ENCODE measurements around the gene VDAC1.
A peak's percentile ranks its signal among the peaks of the same experiment; 100 is the strongest.

The VDAC1 gene

DNA sequence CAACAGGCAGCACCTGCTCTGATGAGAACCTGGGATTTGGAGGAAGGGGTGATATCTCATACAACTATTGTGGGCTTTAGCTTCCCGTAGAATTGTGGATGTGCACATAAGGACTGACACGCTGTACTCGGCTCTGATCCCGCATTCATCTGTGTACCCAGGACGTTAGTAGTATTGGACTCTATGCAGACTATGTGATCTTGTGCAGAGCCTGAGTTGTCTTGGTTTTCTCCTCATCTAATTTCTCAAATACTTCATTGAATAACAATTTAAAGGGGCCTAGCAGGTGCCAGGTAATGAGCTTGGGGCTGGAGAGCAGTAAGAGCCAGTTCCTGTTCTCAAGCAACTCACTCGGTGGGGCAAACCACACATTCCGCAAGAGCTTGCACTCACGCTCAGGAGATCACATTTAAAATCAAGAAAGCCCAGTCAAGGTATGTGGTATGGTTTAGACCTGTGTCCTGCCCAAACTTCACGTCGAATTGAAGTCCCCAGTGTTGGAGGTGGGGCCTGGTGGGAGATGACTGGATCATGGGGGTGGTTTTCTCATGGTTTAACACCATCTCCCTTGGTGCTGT is 51.1 kb downstream of the VDAC1 start:
- Histone ChIP-seq H3K4me1 (ENCODE audit: control insufficient read depth, insufficient read depth, low read length) (no peaks in the 10 kb centered on the region; the same call in 1 of the 2 replicates), H3K27ac (ENCODE audit: low read length) (no peak overlapping the region), H3K4me3 (ENCODE audit: low read length) (no peak overlapping the region), H3K27me3 (ENCODE audit: control insufficient read depth, insufficient read depth, low read length) (no peaks in the 10 kb centered on the region), H3K9me3 (ENCODE audit: control insufficient read depth, insufficient read depth, low read length) (no peaks in the 10 kb centered on the region), H3K36me3 (ENCODE audit: control insufficient read depth, insufficient read depth, low read length) (no peaks in the 10 kb centered on the region)
- no CpG with 5 or more reads among the region's 10 CpGs for WGBS (ENCODE audit: insufficient coverage, insufficient read length)
- no peak for DNase-seq (ENCODE audit: low read depth, low spot score)

DNA sequence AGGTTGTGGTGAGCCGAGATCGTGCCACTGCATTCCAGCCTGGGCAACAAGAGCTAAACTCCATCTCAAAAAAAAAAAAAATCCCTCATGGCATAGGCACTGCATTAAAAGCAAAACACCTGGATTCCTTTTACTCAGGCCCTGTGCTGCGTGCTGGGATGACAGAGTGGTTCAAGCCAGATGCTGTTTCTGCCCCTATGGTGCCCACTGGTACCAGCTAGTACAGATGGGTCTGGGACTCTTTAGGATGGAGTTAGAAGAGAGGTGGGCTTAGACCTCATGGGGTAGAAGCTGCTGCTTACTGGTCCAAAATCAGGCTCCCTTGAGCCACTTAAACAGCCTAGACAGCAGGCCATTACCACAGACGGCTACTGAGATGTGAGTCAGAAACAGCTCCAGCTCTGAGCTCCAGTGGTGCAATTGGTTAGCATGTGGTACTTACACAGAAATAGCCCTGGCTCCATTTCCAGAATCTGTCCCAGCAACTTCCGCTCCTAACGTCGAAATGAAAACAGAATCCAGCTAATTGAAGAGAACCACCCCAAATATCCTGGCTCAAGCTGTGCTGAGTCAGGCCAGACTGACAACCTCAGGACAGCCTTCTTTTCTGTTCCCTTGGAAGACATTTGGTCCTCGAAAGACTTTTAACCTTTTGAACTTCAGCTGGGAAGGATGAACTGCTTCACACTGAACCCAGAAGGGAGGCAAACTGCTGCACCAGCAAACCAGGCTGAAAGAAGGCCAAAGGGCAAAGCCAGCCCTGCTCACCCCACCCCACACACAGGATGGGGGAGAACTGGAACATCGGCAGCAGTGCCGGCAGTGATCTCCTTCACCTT is 51.8 kb downstream of the VDAC1 start:
- Histone ChIP-seq H3K4me1 (ENCODE audit: control insufficient read depth, insufficient read depth, low read length) (no peaks in the 10 kb centered on the region; the same call in 1 of the 2 replicates), H3K4me3 (ENCODE audit: low read length) (no peak overlapping the region), H3K36me3 (ENCODE audit: control insufficient read depth, insufficient read depth, low read length) (no peaks in the 10 kb centered on the region), H3K27ac (ENCODE audit: low read length) (no peak overlapping the region), H3K27me3 (ENCODE audit: control insufficient read depth, insufficient read depth, low read length) (no peaks in the 10 kb centered on the region), H3K9me3 (ENCODE audit: control insufficient read depth, insufficient read depth, low read length) (no peaks in the 10 kb centered on the region)
- no CpG with 5 or more reads among the region's 10 CpGs for WGBS (ENCODE audit: insufficient coverage, insufficient read length)
- no peak for DNase-seq (ENCODE audit: low read depth, low spot score)

DNA sequence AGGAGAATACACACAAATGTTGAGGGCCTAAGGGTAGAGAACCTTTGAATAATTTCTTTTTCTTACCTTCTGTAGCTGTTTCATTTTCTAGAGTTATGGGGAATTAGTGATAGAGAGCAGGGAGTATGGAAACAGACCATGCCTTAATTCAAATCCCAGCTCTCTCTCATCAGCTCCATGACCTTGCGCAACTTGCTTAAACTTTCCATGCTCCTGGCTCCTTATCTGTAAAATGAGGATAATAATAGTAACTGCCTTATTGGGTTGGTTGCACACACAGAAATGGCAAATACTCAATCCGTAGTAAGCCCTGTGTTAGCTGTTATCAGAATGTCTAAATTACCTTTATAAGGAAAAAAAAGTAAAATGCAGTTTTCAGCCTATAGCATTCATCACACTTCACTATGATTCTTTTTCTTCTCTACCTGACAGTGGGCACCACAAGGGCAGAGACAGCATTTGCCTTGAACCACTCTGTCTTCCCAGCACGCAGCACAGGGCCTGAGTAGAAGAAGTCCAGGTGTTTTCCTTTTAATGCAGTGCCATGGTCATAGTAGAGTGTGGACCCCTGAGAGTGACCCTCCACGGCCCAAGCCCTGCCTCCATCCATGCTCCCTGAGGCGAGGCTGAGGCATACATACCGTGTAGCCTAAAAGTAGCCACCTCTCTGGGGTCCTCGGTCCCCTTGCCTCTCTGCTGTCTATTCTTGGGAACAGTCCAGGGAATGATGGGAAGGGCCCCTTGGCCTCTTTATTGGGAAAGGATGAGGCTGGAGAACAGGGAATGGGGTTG is 53.8 kb downstream of the VDAC1 start:
- Histone ChIP-seq H3K9me3 (ENCODE audit: control insufficient read depth, insufficient read depth, low read length) (no peaks in the 10 kb centered on the region), H3K4me1 (ENCODE audit: control insufficient read depth, insufficient read depth, low read length) (no peaks in the 10 kb centered on the region; the same call in 1 of the 2 replicates), H3K27ac (ENCODE audit: low read length) (no peak overlapping the region), H3K4me3 (ENCODE audit: low read length) (no peak overlapping the region), H3K36me3 (ENCODE audit: control insufficient read depth, insufficient read depth, low read length) (no peaks in the 10 kb centered on the region), H3K27me3 (ENCODE audit: control insufficient read depth, insufficient read depth, low read length) (no peaks in the 10 kb centered on the region)
- no CpG with 5 or more reads among the region's 7 CpGs for WGBS (ENCODE audit: insufficient coverage, insufficient read length)
- no peak for DNase-seq (ENCODE audit: low read depth, low spot score)

DNA sequence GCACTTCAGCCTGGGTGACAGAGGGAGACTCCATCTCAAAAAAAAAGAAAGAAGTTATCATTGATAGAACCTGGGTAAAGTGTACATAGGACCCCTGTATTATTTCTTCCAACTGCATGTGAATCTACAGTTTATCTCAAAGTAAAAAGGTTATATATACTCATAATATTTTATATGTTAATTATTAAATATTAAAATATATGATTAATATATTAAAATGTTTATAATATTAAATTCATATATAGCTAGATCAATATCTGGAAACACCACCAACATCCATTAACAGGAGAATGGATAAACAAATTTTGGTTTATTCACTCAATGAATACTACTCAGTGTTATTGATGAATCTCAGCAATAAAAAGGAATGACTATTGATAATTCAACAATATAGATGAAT is 56.1 kb downstream of the VDAC1 start:
- Histone ChIP-seq H3K27ac (ENCODE audit: low read length) (no peak overlapping the region), H3K9me3 (ENCODE audit: control insufficient read depth, insufficient read depth, low read length) (no peaks in the 10 kb centered on the region), H3K4me1 (ENCODE audit: control insufficient read depth, insufficient read depth, low read length) (no peaks in the 10 kb centered on the region; the same call in 1 of the 2 replicates), H3K27me3 (ENCODE audit: control insufficient read depth, insufficient read depth, low read length) (no peaks in the 10 kb centered on the region), H3K4me3 (ENCODE audit: low read length) (no peak overlapping the region), H3K36me3 (ENCODE audit: control insufficient read depth, insufficient read depth, low read length) (no peaks in the 10 kb centered on the region)
- DNase-seq (ENCODE audit: low read depth, low spot score) = no peak

DNA sequence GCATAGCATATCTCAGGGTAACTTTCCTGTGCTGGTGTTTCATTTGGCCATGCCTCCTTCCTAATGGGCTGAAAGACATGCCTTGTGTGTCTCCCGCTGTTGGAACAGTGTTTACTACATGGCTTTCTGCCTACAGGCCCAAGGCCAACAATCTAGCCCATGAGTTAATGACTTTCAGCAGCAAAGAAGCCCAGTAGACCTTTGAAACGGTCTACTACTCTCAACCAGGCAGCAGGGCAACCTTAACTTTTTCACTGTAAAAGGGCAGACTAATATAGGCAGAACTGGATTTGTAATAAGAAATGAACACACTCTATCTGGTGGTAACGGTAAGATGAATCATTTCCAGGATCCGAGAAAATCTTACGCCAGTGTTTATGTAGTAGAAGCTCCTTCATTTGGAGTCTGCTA is 57.3 kb downstream of the VDAC1 start:
- no CpG with 5 or more reads among the region's 5 CpGs for WGBS (ENCODE audit: insufficient coverage, insufficient read length)
- DNase-seq (ENCODE audit: low read depth, low spot score) = no peak

DNA sequence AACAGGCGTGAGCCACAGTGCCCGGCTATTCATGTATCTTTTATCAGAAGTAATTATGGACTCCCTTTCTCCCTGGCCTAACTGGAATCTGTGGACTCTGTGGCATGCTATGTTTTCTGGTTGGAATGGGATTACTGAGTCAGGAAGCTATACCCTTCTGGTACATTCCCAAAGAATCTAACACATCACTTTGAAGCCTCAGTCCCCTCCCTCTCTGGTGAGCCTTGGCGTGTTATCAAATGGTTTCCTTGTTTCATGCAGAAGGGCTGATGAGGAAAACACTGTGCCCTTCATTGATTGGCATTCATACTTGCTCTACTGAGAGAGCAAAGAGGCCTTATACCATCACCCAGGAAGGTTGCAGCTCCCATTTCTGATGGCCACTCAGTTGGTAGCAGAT is 59.2 kb downstream of the VDAC1 start:
- Histone ChIP-seq H3K9me3 (ENCODE audit: control insufficient read depth, insufficient read depth, low read length) (no peaks in the 10 kb centered on the region), H3K4me1 (ENCODE audit: control insufficient read depth, insufficient read depth, low read length) (no peaks in the 10 kb centered on the region), H3K36me3 (ENCODE audit: control insufficient read depth, insufficient read depth, low read length) (no peaks in the 10 kb centered on the region), H3K4me3 (ENCODE audit: low read length) (no peak overlapping the region), H3K27ac (ENCODE audit: low read length) (no peak overlapping the region), H3K27me3 (ENCODE audit: control insufficient read depth, insufficient read depth, low read length) (no peaks in the 10 kb centered on the region)
- no CpG with 5 or more reads among the region's 3 CpGs for WGBS (ENCODE audit: insufficient coverage, insufficient read length)
- no peak for DNase-seq (ENCODE audit: low read depth, low spot score)

More for the DNA sequence above, 57.3 kb downstream of the VDAC1 start:
- no peaks in the 10 kb centered on the region for H3K36me3 ChIP-seq (ENCODE audit: control insufficient read depth, insufficient read depth, low read length)
- no peaks in the 10 kb centered on the region for H3K9me3 ChIP-seq (ENCODE audit: control insufficient read depth, insufficient read depth, low read length)
- H3K4me1 ChIP-seq (ENCODE audit: control insufficient read depth, insufficient read depth, low read length) = no peaks in the 10 kb centered on the region
- H3K4me3 ChIP-seq (ENCODE audit: low read length) = no peak overlapping the region
- H3K27me3 ChIP-seq (ENCODE audit: control insufficient read depth, insufficient read depth, low read length) = no peaks in the 10 kb centered on the region
- H3K27ac ChIP-seq (ENCODE audit: low read length) = no peak overlapping the region

DNA sequence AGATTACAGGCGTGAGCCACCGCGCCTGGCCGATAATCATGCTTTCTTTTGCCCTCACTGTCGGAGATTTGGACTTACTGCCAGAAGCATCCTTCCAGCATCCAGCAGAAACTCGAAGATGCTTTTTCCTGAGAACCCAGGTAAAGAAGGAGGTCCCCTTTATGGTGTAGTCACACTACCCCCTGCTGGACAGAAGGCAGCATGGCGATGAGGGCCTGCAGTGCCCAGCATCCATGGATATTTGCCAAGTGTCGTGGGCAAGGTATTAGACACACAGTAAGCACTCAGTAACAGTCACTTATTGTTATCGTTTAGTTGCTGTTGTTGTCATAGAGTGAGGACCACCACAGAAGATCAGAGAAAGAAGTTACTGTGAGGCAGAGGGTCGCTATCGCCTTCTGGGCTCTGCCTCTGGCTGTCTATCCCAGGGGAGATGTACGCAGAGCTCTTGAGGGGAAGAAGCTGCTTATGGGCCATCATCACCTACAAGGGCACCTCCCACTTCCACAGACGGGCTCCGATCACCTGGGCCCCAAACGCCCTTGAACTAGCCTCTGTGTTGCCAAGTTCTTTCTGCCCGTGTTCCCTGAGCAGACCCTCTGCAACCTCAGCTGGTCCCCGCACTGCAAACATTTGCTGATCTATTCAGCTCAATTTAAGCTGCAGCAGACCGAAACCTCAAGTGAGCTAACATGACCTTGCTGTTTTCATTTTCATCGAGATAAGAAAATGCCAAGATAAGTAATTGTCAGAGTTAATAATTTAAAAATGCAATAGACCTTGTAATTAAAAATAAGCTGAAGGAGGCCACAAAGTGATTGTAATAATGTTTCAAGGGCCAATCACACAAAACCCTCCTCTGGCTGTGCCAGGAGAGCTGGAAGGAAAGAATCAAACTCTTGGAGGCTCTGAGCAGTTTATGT is 60.3 kb downstream of the VDAC1 start:
- no CpG with 5 or more reads among the region's 19 CpGs for WGBS (ENCODE audit: insufficient coverage, insufficient read length)
- no peaks in the 10 kb centered on the region for H3K4me1 ChIP-seq (ENCODE audit: control insufficient read depth, insufficient read depth, low read length)
- no peak overlapping the region for H3K27ac ChIP-seq (ENCODE audit: low read length)
- no peaks in the 10 kb centered on the region for H3K27me3 ChIP-seq (ENCODE audit: control insufficient read depth, insufficient read depth, low read length)
- H3K9me3 ChIP-seq (ENCODE audit: control insufficient read depth, insufficient read depth, low read length) = no peaks in the 10 kb centered on the region
- H3K36me3 ChIP-seq (ENCODE audit: control insufficient read depth, insufficient read depth, low read length) = no peaks in the 10 kb centered on the region
- peak; percentile 22 for DNase-seq (ENCODE audit: low read depth, low spot score)
- H3K4me3 ChIP-seq (ENCODE audit: low read length) = no peak overlapping the region

DNA sequence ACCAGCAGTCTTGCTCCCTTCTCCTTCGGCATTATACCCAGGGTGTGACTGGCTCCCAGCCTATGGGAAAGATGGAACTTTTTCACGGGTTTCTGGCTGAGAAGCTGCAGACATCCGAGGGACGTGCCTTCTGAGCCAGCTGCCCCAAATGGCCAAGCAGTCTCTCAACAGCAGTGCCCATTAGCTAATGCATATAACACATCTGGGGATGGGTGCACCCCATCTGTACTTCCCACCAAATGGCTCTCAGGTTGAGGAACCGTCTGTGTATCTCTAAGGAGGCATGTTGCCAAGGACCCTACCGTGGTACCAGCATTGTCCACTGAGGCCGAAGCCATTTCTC is 61.3 kb downstream of the VDAC1 start:
- DNase-seq (ENCODE audit: low read depth, low spot score) = no peak
- Histone ChIP-seq H3K27ac (ENCODE audit: low read length) (no peak overlapping the region), H3K4me1 (ENCODE audit: control insufficient read depth, insufficient read depth, low read length) (no peaks in the 10 kb centered on the region), H3K36me3 (ENCODE audit: control insufficient read depth, insufficient read depth, low read length) (no peaks in the 10 kb centered on the region), H3K9me3 (ENCODE audit: control insufficient read depth, insufficient read depth, low read length) (no peaks in the 10 kb centered on the region), H3K4me3 (ENCODE audit: low read length) (no peak overlapping the region), H3K27me3 (ENCODE audit: control insufficient read depth, insufficient read depth, low read length) (no peaks in the 10 kb centered on the region)
- WGBS (ENCODE audit: insufficient coverage, insufficient read length) = no CpG with 5 or more reads among the region's 7 CpGs

DNA sequence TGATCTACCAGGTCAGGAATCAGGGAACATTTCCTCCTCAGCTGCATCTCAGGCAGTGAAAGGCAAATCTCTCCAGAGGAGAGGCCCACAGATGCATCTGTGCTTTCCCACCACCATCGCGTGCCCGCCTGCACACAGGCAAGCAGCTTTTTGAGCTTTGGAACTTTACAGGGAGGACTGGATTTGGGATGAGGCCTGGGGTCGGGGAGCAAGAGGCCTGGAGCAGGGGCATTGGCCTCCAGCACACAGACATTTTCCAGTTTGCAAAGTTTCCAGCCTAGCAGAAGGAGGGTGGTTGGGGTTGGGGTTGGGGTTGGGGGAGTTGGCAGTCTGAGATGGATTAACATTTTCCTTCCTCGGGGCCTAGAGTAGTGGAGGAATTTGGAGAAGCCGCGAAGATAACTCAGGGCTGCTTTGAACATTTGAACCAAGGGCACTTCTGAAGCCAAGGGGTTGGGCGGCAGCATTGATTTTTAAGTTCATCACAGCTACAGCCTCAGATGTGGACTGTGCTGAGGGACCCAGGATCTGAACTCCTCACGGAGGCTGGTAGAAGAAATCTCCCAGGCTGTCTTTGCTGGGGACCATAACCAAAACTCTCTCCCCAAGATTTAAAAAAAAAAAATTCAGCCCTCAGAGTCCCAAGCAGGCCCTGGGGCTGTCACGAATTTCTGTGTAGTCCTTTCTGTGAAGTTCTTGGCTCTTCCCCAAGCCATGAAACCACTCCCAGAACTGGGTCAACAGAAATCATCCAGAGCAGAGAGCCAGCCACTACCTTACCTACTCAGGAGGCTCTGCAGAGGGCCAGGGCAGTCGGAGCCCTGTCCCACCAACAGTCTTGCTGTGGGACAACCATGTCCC is 61.9 kb downstream of the VDAC1 start:
- Histone ChIP-seq H3K27ac (ENCODE audit: low read length) (no peak overlapping the region), H3K4me3 (ENCODE audit: low read length) (no peak overlapping the region; the same call in 1 of the 2 replicates), H3K4me1 (ENCODE audit: control insufficient read depth, insufficient read depth, low read length) (no peaks in the 10 kb centered on the region; the same call in 1 of the 2 replicates), H3K27me3 (ENCODE audit: control insufficient read depth, insufficient read depth, low read length) (no peaks in the 10 kb centered on the region), H3K36me3 (ENCODE audit: control insufficient read depth, insufficient read depth, low read length) (no peaks in the 10 kb centered on the region), H3K9me3 (ENCODE audit: control insufficient read depth, insufficient read depth, low read length) (no peaks in the 10 kb centered on the region)
- no peak for DNase-seq (ENCODE audit: low read depth, low spot score)
- WGBS (ENCODE audit: insufficient coverage, insufficient read length) = no CpG with 5 or more reads among the region's 11 CpGs

Measured in iPS DF 6.9 (cell line).